Activated naive CD8-positive, alpha-beta T cell (primary cell): Measurements from ENCODE around the gene SLC35A3.

Experiments used
- H3K27ac Mint-ChIP-seq: one replicate; pipeline ENCODE4 v1.8.0; 2021; ENCODE audit warnings: mixed read lengths
- H3K27me3 Mint-ChIP-seq: one replicate; pipeline ENCODE4 v1.8.0; 2021; ENCODE audit warnings: mixed read lengths
- H3K36me3 Mint-ChIP-seq: one replicate; pipeline ENCODE4 v1.8.0; 2021; ENCODE audit warnings: mixed read lengths
- H3K4me1 Mint-ChIP-seq: one replicate; pipeline ENCODE4 v1.8.0; 2021; ENCODE audit warnings: low read depth, mixed read lengths
- H3K4me3 Mint-ChIP-seq: one replicate; pipeline ENCODE4 v1.8.0; 2021; ENCODE audit warnings: mild to moderate bottlenecking, mixed read lengths
- H3K9me3 Mint-ChIP-seq: one replicate; pipeline ENCODE4 v1.8.0; 2021; ENCODE audit warnings: low read depth, mixed read lengths

The SLC35A3 gene

DNA sequence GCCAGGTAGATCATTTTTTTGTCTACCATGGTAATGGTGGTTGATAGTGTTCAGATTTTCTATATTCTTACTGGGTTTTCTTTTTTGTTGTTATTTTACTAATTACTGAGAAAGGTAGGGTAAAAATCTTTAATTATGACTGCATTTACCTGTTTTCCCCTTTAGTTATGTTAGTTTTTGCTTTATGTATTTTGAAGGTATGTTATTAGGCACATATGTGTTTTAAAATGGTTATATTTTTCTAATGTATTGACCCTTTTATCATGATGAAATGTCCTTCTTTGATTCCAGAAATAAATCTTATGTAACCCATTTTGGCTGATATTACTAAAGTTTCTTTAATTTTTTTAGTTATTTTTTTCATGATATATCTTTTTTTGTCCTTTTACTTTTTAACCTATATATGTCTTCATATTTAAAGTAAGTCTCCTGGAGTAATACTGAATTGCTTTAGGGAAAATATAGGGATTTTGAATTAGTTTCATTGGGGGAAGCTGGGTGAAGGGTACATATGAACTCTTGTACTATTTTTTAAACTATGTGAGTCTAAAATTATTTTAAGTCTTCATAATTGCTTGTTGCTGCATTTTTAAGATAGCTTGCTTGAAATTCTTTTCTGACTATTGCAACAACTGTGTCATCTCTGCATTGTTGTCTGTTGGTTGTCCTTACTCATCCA lies 22.4 kb downstream of the SLC35A3 start:
- Mint-ChIP-seq H3K4me3 (no peak overlapping the region), H3K27me3 (no peaks in the 10 kb centered on the region), H3K27ac (no peak overlapping the region), H3K4me1 (no peaks in the 10 kb centered on the region), H3K9me3 (peaks cover 5% of the 10 kb centered on the region), H3K36me3 (peaks cover 44% of the 10 kb centered on the region)

DNA sequence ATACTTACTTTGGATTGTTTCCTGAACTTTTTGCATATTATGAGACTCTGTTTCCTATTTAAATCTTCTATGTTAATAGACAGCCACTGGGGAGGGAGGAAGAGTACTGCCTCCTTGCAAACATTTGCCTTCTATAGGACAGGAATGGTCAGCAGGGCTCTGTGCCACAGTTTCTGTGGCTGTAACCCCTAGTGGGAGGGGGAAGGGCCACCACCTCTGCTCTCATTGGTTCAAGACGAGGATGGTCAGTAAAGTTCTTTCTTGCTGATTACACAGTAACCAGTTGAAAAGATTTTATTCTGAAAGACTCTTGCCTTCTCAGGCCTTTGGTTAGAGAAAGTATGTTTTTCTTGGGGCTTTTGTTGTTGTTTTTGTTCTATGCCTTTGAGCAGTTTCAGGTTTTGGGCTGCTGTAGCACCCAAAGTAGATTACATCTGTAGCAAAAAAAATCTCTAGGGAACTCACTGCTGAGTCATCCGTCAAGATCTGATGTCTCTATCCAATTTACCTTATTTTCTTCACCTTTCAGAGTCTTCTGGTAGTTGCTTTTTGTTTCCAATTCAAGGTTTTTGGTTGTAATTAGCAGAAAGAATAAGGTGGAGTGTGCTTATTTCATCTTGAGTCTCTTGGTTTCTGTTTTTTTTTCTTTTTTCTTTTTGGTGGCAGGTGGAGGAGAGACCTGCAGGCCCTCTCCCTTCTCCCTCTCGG lies 23.1 kb downstream of the SLC35A3 start:
- H3K4me1 Mint-ChIP-seq = no peaks in the 10 kb centered on the region
- H3K4me3 Mint-ChIP-seq = no peak overlapping the region
- H3K27me3 Mint-ChIP-seq = no peaks in the 10 kb centered on the region
- no peak overlapping the region for H3K27ac Mint-ChIP-seq
- H3K36me3 Mint-ChIP-seq = peaks cover 44% of the 10 kb centered on the region
- peaks cover 5% of the 10 kb centered on the region for H3K9me3 Mint-ChIP-seq

DNA sequence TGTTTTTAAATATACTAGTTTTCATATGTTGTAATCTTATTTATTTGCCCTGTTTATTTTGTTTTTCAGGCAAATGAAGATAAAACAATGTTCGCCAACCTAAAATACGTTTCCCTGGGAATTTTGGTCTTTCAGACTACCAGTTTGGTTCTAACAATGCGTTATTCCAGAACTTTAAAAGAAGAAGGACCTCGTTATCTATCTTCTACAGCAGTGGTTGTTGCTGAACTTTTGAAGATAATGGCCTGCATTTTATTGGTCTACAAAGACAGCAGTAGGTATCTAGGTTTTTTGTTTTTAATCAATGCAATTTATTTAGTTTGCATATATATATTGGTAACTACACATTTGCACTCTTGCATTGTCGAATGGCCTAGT lies 23.7 kb downstream of the SLC35A3 start:
- Mint-ChIP-seq H3K27ac (no peak overlapping the region), H3K27me3 (no peaks in the 10 kb centered on the region), H3K4me3 (no peak overlapping the region), H3K4me1 (no peaks in the 10 kb centered on the region), H3K36me3 (peaks cover 44% of the 10 kb centered on the region), H3K9me3 (peaks cover 5% of the 10 kb centered on the region)

DNA sequence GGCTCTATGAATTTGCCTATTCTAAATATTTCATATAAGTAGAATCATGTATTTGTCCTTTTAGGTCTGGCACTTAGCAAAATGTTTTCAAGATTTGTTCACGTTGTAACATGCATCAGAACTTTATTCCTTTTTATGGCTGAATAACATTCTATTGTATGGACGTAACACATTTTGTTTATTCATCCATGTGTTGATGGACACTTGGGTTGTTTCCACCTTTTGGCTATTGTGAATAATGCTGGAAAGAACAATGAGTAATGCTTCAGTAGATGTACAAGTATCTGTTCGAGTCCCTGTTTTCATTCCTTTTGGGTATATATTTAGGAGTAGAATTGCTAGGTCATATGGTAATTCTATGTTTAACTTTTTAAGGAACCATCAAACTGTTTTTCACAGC lies 24.7 kb downstream of the SLC35A3 start:
- Mint-ChIP-seq H3K27ac (no peak overlapping the region), H3K27me3 (no peaks in the 10 kb centered on the region), H3K9me3 (peaks cover 5% of the 10 kb centered on the region), H3K4me1 (no peaks in the 10 kb centered on the region), H3K36me3 (peaks cover 45% of the 10 kb centered on the region), H3K4me3 (no peak overlapping the region)

GRCh38 chr1:99996951-99997350 lies 27.2 kb downstream of the SLC35A3 start:
- H3K9me3 Mint-ChIP-seq = peaks cover 5% of the 10 kb centered on the region
- no peak overlapping the region for H3K4me3 Mint-ChIP-seq
- no peak overlapping the region for H3K27ac Mint-ChIP-seq
- H3K36me3 Mint-ChIP-seq = peaks cover 51% of the 10 kb centered on the region
- no peaks in the 10 kb centered on the region for H3K27me3 Mint-ChIP-seq
- H3K4me1 Mint-ChIP-seq = peaks cover 9% of the 10 kb centered on the region

GRCh38 chr1:100001462-100001861 lies 31.7 kb downstream of the SLC35A3 start:
- Mint-ChIP-seq H3K27ac (no peak overlapping the region), H3K9me3 (no peaks in the 10 kb centered on the region), H3K4me1 (peaks cover 14% of the 10 kb centered on the region), H3K4me3 (no peak overlapping the region), H3K27me3 (no peaks in the 10 kb centered on the region), H3K36me3 (peaks cover 52% of the 10 kb centered on the region)

- no peak overlapping the region for H3K4me3 Mint-ChIP-seq
- no peaks in the 10 kb centered on the region for H3K27me3 Mint-ChIP-seq
- H3K27ac Mint-ChIP-seq = no peak overlapping the region
- peaks cover 12% of the 10 kb centered on the region for H3K4me1 Mint-ChIP-seq
- H3K9me3 Mint-ChIP-seq = no peaks in the 10 kb centered on the region
- peaks cover 51% of the 10 kb centered on the region for H3K36me3 Mint-ChIP-seq
Measured at GRCh38 chr1:100005424-100005823, 35.6 kb downstream of the SLC35A3 start.

- peaks cover 43% of the 10 kb centered on the region for H3K36me3 Mint-ChIP-seq
- H3K4me3 Mint-ChIP-seq = no peak overlapping the region
- H3K27ac Mint-ChIP-seq = no peak overlapping the region
- no peaks in the 10 kb centered on the region for H3K27me3 Mint-ChIP-seq
- no peaks in the 10 kb centered on the region for H3K9me3 Mint-ChIP-seq
- peaks cover 7% of the 10 kb centered on the region for H3K4me1 Mint-ChIP-seq
Measured at GRCh38 chr1:100006688-100007087, 36.9 kb downstream of the SLC35A3 start.

- Mint-ChIP-seq H3K36me3 (peaks cover 24% of the 10 kb centered on the region), H3K4me1 (no peaks in the 10 kb centered on the region), H3K27me3 (no peaks in the 10 kb centered on the region), H3K27ac (no peak overlapping the region), H3K4me3 (no peak overlapping the region), H3K9me3 (no peaks in the 10 kb centered on the region)
Measured at GRCh38 chr1:100009458-100009857, 39.7 kb downstream of the SLC35A3 start.

GRCh38 chr1:100010804-100011203 lies 41.0 kb downstream of the SLC35A3 start:
- no peak overlapping the region for H3K27ac Mint-ChIP-seq
- no peak overlapping the region for H3K4me3 Mint-ChIP-seq
- H3K27me3 Mint-ChIP-seq = no peaks in the 10 kb centered on the region
- H3K36me3 Mint-ChIP-seq = peaks cover 13% of the 10 kb centered on the region
- H3K9me3 Mint-ChIP-seq = no peaks in the 10 kb centered on the region
- no peaks in the 10 kb centered on the region for H3K4me1 Mint-ChIP-seq

DNA sequence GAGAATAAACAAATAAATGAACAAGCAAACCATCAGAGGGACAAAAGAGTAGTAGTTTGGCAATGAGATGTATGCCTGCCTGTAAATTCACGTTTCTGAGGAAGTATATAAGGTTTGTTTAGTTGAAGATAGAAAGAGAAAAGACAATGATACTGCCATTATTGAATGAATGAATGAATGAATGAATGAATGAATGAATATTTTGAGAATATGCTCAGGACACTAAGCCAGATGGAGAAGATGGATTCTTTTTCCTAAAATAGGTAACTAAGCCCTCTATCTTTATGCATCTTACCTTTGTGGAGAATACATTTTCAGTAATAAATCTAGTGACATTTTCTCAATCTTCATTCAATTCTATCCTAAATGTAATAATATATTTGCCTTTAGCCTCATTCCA lies 49.4 kb downstream of the SLC35A3 start:
- no peaks in the 10 kb centered on the region for H3K27me3 Mint-ChIP-seq
- no peak overlapping the region for H3K4me3 Mint-ChIP-seq
- no peaks in the 10 kb centered on the region for H3K9me3 Mint-ChIP-seq
- no peaks in the 10 kb centered on the region for H3K4me1 Mint-ChIP-seq
- peaks cover 11% of the 10 kb centered on the region for H3K36me3 Mint-ChIP-seq
- H3K27ac Mint-ChIP-seq = no peak overlapping the region

GRCh38 chr1:100023482-100023881 lies 53.7 kb downstream of the SLC35A3 start:
- peaks cover under 1% of the 10 kb centered on the region for H3K4me1 Mint-ChIP-seq

GRCh38 chr1:100027212-100027611 lies 57.4 kb downstream of the SLC35A3 start:
- Mint-ChIP-seq H3K9me3 (no peaks in the 10 kb centered on the region), H3K4me1 (peaks cover 3% of the 10 kb centered on the region), H3K4me3 (no peak overlapping the region), H3K27ac (no peak overlapping the region), H3K27me3 (no peaks in the 10 kb centered on the region), H3K36me3 (peaks cover 3% of the 10 kb centered on the region)

More at GRCh38 chr1:100023482-100023881, 53.7 kb downstream of the SLC35A3 start:
- Mint-ChIP-seq H3K36me3 (peaks cover 9% of the 10 kb centered on the region), H3K9me3 (no peaks in the 10 kb centered on the region), H3K4me3 (no peak overlapping the region), H3K27ac (no peak overlapping the region), H3K27me3 (no peaks in the 10 kb centered on the region)

GRCh38 chr1:100028765-100029164 lies 59.0 kb downstream of the SLC35A3 start:
- H3K27me3 Mint-ChIP-seq = no peaks in the 10 kb centered on the region
- H3K27ac Mint-ChIP-seq = no peak overlapping the region
- no peaks in the 10 kb centered on the region for H3K9me3 Mint-ChIP-seq
- peaks cover 3% of the 10 kb centered on the region for H3K36me3 Mint-ChIP-seq
- H3K4me3 Mint-ChIP-seq = no peak overlapping the region
- peaks cover 3% of the 10 kb centered on the region for H3K4me1 Mint-ChIP-seq

GRCh38 chr1:100034470-100034869 lies 64.7 kb downstream of the SLC35A3 start:
- H3K9me3 Mint-ChIP-seq = no peaks in the 10 kb centered on the region
- no peak overlapping the region for H3K4me3 Mint-ChIP-seq
- H3K27ac Mint-ChIP-seq = no peak overlapping the region
- peaks cover 27% of the 10 kb centered on the region for H3K4me1 Mint-ChIP-seq
- peaks cover 4% of the 10 kb centered on the region for H3K36me3 Mint-ChIP-seq
- H3K27me3 Mint-ChIP-seq = no peaks in the 10 kb centered on the region

DNA sequence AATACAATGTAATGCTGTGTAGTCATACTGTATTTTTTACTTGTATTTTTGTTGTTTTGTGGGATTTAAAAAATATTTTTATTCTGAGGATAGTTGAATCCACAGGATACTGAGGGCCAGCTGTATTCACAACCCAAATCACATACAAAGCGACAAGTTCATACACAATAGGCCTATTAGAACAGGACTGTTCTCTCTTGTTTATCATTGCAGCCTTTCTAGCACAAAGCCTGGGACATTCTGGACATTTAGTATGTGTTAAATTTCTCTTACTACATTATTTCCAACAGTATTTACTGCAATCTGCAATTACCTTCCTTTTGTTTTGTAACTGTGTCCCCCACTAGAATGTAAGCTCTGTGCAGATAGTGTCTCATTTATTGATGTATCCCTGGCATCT lies 65.4 kb downstream of the SLC35A3 start:
- H3K9me3 Mint-ChIP-seq = no peaks in the 10 kb centered on the region
- no peaks in the 10 kb centered on the region for H3K27me3 Mint-ChIP-seq
- no peak overlapping the region for H3K4me3 Mint-ChIP-seq
- H3K27ac Mint-ChIP-seq = no peak overlapping the region
- peaks cover 4% of the 10 kb centered on the region for H3K36me3 Mint-ChIP-seq
- peaks cover 34% of the 10 kb centered on the region for H3K4me1 Mint-ChIP-seq
